ENCODE results near the gene CAVIN4.

DNA sequence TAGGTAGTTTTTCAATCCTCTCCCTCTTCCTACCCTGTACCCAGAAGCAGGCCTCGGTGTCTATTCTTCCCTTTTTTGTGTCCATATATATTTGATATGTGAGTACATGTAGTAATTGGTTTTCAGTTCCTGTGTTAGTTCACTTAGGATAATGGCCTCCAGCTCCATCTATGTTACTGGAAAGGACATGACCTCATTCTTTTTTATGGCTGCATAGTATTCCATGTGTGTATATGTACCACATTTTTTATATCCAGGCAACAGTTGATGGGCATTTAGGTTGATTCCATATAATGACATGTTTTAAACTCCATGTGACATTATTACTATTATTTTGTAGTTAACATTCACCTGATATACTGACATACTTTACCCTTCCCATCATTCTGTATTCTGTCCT is 49.1 kb downstream of the CAVIN4 start:
- TF ChIP-seq, protein P1, sequence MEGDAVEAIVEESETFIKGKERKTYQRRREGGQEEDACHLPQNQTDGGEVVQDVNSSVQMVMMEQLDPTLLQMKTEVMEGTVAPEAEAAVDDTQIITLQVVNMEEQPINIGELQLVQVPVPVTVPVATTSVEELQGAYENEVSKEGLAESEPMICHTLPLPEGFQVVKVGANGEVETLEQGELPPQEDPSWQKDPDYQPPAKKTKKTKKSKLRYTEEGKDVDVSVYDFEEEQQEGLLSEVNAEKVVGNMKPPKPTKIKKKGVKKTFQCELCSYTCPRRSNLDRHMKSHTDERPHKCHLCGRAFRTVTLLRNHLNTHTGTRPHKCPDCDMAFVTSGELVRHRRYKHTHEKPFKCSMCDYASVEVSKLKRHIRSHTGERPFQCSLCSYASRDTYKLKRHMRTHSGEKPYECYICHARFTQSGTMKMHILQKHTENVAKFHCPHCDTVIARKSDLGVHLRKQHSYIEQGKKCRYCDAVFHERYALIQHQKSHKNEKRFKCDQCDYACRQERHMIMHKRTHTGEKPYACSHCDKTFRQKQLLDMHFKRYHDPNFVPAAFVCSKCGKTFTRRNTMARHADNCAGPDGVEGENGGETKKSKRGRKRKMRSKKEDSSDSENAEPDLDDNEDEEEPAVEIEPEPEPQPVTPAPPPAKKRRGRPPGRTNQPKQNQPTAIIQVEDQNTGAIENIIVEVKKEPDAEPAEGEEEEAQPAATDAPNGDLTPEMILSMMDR (IDR thresholded peaks at IDR 0.05; ENCODE audit: low read length): no peak
- TF ChIP-seq EZH2phosphoT487 (IDR thresholded peaks at IDR 0.05; ENCODE audit: low read length) (no peak), EZH2 (optimal IDR thresholded peaks at IDR 0.05; ENCODE audit: low read depth, low read length) (no peak)

All from MM.1S (cell line).